HEK293 (cell line): Measurements from ENCODE around the gene SERPINB6.
"Not testable (repeated sequence)": the region's sequence is repeated elsewhere in the genome, so short reads cannot be mapped to it uniquely, and the experiment has no call there.

Source experiments
- CTCF ChIA-PET: fragments of 350-600 bp; formaldehyde crosslinking; extraction: SDS; loops from one replicate; lab custom pipeline; 2021; ENCODE audit warnings: antibody characterized with exemption; lab: Yijun Ruan, JAX
- POLR2A ChIA-PET: fragments of 300-600 bp; formaldehyde crosslinking; extraction: SDS; loops from one replicate; lab custom pipeline; 2020; ENCODE audit warnings: antibody characterized with exemption, inconsistent platforms; lab: Yijun Ruan, JAX
- H3K27ac ChIP-seq: fragments of 200-500 bp; sonication (Bioruptor generic); 2 replicates; pipeline ENCODE4 v1.5.1; 2014; ENCODE audit warnings: low read depth, low read length, control low read depth, inconsistent platforms; ENCODE audit errors: extremely low read depth
- H3K36me3 ChIP-seq, 2 experiments: fragments of 200-500 bp in 1 of 2; sonication (Bioruptor generic) in 1 of 2; 1 replicate in 1 of 2; 2 replicates in 1 of 2; pipeline ENCODE4 v1.5.1; 2014 to 2017; ENCODE audit warnings: inconsistent platforms in 2 of 2, low read length in 2 of 2; ENCODE audit not compliant: control insufficient read depth in 2 of 2, insufficient read depth in 1 of 2
- H3K4me1 ChIP-seq: fragments of 200-500 bp; sonication (Bioruptor generic); 2 replicates; pipeline ENCODE4 v1.5.1; 2014; ENCODE audit warnings: mild to moderate bottlenecking, low read length, inconsistent platforms; ENCODE audit not compliant: control insufficient read depth, insufficient read depth
- H3K4me3 ChIP-seq: 2 replicates; pipeline ENCODE4 v1.5.1; 2011; ENCODE audit warnings: low read depth, mild to moderate bottlenecking, control low read depth, low read length, moderate library complexity
- H3K9me3 ChIP-seq: fragments of 200-500 bp; sonication (Bioruptor generic); 2 replicates; pipeline ENCODE4 v1.5.1; 2014; ENCODE audit warnings: low read depth, low read length, inconsistent platforms; ENCODE audit not compliant: control insufficient read depth, insufficient read depth
- MYNN ChIP-seq: fragments of 450-650 bp; formaldehyde crosslinking; IDR thresholded peaks from 2 replicates; pipeline ENCODE4 v1.5.1; 2016; ENCODE audit warnings: missing biosample characterization, missing genetic modification characterization, borderline replicate concordance
- SP7 ChIP-seq: fragments of 450-650 bp; formaldehyde crosslinking; IDR thresholded peaks from 2 replicates; pipeline ENCODE4 v1.5.1; 2016; ENCODE audit warnings: missing biosample characterization, missing genetic modification characterization
- YY1 ChIP-seq: fragments of 450-650 bp; formaldehyde crosslinking; IDR thresholded peaks from 2 replicates; pipeline ENCODE4 v1.5.1; 2018; ENCODE audit warnings: missing biosample characterization, missing genetic modification characterization
- ZBTB17 ChIP-seq: fragments of 450-650 bp; formaldehyde crosslinking; IDR thresholded peaks from 2 replicates; pipeline ENCODE4 v1.5.1; 2016; ENCODE audit warnings: missing biosample characterization, missing genetic modification characterization
- ZNF112 ChIP-seq: fragments of 450-650 bp; formaldehyde crosslinking; IDR thresholded peaks from 2 replicates; pipeline ENCODE4 v1.5.0; 2017; ENCODE audit warnings: missing biosample characterization, missing genetic modification characterization
- ZNF169 ChIP-seq: fragments of 450-650 bp; formaldehyde crosslinking; IDR thresholded peaks from 2 replicates; pipeline ENCODE4 v1.5.1; 2016; ENCODE audit warnings: missing biosample characterization, missing genetic modification characterization
- ZNF174 ChIP-seq: fragments of 450-650 bp; formaldehyde crosslinking; IDR thresholded peaks from 2 replicates; pipeline ENCODE4 v1.5.0; 2017; ENCODE audit warnings: missing biosample characterization, mild to moderate bottlenecking, missing genetic modification characterization
- ZNF175 ChIP-seq: fragments of 450-650 bp; formaldehyde crosslinking; IDR thresholded peaks from 2 replicates; pipeline ENCODE4 v1.5.1; 2016; ENCODE audit warnings: missing biosample characterization, missing genetic modification characterization
- ZNF23 ChIP-seq: fragments of 450-650 bp; formaldehyde crosslinking; IDR thresholded peaks from 2 replicates; pipeline ENCODE4 v1.5.1; 2016; ENCODE audit warnings: missing biosample characterization, missing genetic modification characterization, borderline replicate concordance
- ZNF324 ChIP-seq: fragments of 450-650 bp; formaldehyde crosslinking; IDR thresholded peaks from 2 replicates; pipeline ENCODE4 v1.5.1; 2016; ENCODE audit warnings: missing biosample characterization, missing genetic modification characterization
- ZNF362 ChIP-seq: fragments of 450-650 bp; formaldehyde crosslinking; IDR thresholded peaks from 2 replicates; pipeline ENCODE4 v1.5.1; 2016; ENCODE audit warnings: missing biosample characterization, missing genetic modification characterization
- ZNF426 ChIP-seq: fragments of 450-650 bp; formaldehyde crosslinking; IDR thresholded peaks from 2 replicates; pipeline ENCODE4 v1.5.1; 2017; ENCODE audit warnings: missing biosample characterization, missing genetic modification characterization, mild to moderate bottlenecking, inconsistent platforms, moderate library complexity
- ZNF571 ChIP-seq: fragments of 450-650 bp; formaldehyde crosslinking; IDR thresholded peaks from 2 replicates; pipeline ENCODE4 v1.5.0; 2017; ENCODE audit warnings: missing biosample characterization, missing genetic modification characterization
- ZNF701 ChIP-seq: fragments of 450-650 bp; formaldehyde crosslinking; IDR thresholded peaks from 2 replicates; pipeline ENCODE4 v1.5.1; 2016; ENCODE audit warnings: missing biosample characterization, missing genetic modification characterization
- TF ChIP-seq, protein P1 (sequence below): fragments of 450-650 bp; formaldehyde crosslinking; IDR thresholded peaks from 2 replicates; pipeline ENCODE4 v1.5.0; 2017; ENCODE audit warnings: missing biosample characterization, missing genetic modification characterization, borderline replicate concordance
- TF ChIP-seq, protein P2 (sequence below): fragments of 450-650 bp; formaldehyde crosslinking; IDR thresholded peaks from 2 replicates; pipeline ENCODE4 v1.5.1; 2016; ENCODE audit warnings: missing biosample characterization, missing genetic modification characterization

The SERPINB6 gene

DNA sequence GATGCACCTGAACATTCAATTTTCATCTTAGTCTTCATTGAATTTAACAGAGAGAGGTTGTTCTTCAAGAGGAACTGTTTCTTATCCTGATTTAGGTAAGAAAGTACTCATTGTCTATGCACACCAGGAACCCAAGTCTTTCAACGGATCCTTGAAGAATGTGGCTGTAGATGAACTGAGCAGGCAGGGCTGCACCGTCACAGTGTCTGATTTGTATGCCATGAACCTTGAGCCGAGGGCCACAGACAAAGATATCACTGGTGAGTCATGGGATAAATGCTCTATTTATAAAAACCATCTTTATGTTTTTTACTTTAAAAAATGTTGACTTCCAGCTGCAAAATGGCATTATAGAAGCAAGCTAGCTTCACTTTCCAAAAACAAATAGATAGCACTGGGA is 38.6 kb upstream of the SERPINB6 start:
- Histone ChIP-seq H3K27ac (no peak overlapping the region), H3K36me3 (peaks cover 0 to 77% of the 10 kb centered on the region in 2 experiments; a peak in 2 of 3 replicates)
- POLR2A ChIA-PET, result no interaction called here
- TF ChIP-seq ZBTB17 (tag by site-specific recombination) (no peak), ZNF23 (tag by site-specific recombination) (no peak), ZNF174 (tag by site-specific recombination) (no peak), ZNF362 (tag by site-specific recombination) (no peak), ZNF571 (no peak), ZNF169 (tag by site-specific recombination) (no peak), MYNN (no peak), ZNF324 (tag by site-specific recombination) (no peak)
- TF ChIP-seq, protein P1, sequence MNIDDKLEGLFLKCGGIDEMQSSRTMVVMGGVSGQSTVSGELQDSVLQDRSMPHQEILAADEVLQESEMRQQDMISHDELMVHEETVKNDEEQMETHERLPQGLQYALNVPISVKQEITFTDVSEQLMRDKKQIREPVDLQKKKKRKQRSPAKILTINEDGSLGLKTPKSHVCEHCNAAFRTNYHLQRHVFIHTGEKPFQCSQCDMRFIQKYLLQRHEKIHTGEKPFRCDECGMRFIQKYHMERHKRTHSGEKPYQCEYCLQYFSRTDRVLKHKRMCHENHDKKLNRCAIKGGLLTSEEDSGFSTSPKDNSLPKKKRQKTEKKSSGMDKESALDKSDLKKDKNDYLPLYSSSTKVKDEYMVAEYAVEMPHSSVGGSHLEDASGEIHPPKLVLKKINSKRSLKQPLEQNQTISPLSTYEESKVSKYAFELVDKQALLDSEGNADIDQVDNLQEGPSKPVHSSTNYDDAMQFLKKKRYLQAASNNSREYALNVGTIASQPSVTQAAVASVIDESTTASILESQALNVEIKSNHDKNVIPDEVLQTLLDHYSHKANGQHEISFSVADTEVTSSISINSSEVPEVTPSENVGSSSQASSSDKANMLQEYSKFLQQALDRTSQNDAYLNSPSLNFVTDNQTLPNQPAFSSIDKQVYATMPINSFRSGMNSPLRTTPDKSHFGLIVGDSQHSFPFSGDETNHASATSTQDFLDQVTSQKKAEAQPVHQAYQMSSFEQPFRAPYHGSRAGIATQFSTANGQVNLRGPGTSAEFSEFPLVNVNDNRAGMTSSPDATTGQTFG (tag by site-specific recombination), result no peak
- TF ChIP-seq, protein P2, sequence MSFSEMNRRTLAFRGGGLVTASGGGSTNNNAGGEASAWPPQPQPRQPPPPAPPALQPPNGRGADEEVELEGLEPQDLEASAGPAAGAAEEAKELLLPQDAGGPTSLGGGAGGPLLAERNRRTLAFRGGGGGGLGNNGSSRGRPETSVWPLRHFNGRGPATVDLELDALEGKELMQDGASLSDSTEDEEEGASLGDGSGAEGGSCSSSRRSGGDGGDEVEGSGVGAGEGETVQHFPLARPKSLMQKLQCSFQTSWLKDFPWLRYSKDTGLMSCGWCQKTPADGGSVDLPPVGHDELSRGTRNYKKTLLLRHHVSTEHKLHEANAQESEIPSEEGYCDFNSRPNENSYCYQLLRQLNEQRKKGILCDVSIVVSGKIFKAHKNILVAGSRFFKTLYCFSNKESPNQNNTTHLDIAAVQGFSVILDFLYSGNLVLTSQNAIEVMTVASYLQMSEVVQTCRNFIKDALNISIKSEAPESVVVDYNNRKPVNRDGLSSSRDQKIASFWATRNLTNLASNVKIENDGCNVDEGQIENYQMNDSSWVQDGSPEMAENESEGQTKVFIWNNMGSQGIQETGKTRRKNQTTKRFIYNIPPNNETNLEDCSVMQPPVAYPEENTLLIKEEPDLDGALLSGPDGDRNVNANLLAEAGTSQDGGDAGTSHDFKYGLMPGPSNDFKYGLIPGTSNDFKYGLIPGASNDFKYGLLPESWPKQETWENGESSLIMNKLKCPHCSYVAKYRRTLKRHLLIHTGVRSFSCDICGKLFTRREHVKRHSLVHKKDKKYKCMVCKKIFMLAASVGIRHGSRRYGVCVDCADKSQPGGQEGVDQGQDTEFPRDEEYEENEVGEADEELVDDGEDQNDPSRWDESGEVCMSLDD, result no peak
- TF ChIP-seq, all 188 proteins: peak for 0
- CTCF ChIA-PET, result interaction anchor here (0.6 to 1.1 kb wide), 4 partner anchors 8 to 177 kb away, joined by 3 read pairs; no protein-coding TSS in a partner anchor
- Histone ChIP-seq H3K4me1 (no peaks in the 10 kb centered on the region), H3K9me3 (no peaks in the 10 kb centered on the region), H3K4me3 (no peak overlapping the region)

GRCh38 chr6:3008712-3009265 is 37.4 kb upstream of the SERPINB6 start:
- not testable (repeated sequence) for H3K27ac ChIP-seq, H3K9me3 ChIP-seq, H3K4me1 ChIP-seq, H3K4me3 ChIP-seq
- H3K36me3 ChIP-seq, result peaks cover 0 to 73% of the 10 kb centered on the region in 2 experiments; a peak in 2 of 3 replicates
- CTCF ChIA-PET, result interaction anchor here (0.8 kb wide), 1 partner anchor 10 kb away, joined by 3 read pairs; no protein-coding TSS in a partner anchor
- POLR2A ChIA-PET, result interaction anchor here (0.7 kb wide), 1 partner anchor 70 kb away, joined by 3 read pairs; no protein-coding TSS in a partner anchor

DNA sequence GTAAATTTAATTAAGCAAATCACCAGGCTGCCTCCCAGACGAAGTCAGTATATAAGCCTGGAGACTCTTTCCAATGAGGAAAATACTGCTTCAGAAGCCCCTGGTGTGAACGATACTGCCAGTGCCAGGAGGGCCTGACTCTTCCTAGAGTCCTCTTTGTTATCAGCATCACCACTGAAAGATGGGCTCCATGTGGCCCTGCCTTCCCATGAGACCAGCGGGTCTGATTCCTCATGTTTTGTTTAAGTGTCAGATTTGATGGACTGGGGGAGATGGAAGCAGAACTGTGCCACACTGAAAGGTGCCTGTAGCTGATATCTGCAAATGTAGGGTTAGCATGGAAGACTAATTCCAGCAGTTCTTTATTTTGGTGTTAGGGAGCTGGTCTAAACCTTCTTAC is 36.2 kb upstream of the SERPINB6 start:
- Histone ChIP-seq H3K27ac (no peak overlapping the region), H3K36me3 (peaks cover 0 to 64% of the 10 kb centered on the region in 2 experiments; a peak in 2 of 3 replicates), H3K4me1 (no peaks in the 10 kb centered on the region), H3K9me3 (no peaks in the 10 kb centered on the region), H3K4me3 (no peak overlapping the region)
- ChIA-PET POLR2A (interaction anchor here (1.3 kb wide), 1 partner anchor 9 kb away, joined by 5 read pairs; no protein-coding TSS in a partner anchor), CTCF (interaction anchor here (0.6 to 0.7 kb wide), 2 partner anchors 232 to 812 kb away, joined by 3 read pairs; no protein-coding TSS in a partner anchor)
- TF ChIP-seq ZNF701, result no peak
- no peak for TF ChIP-seq SP7 (tag by site-specific recombination)
- TF ChIP-seq ZNF112 (tag by site-specific recombination), result no peak
- TF ChIP-seq YY1 (tag by site-specific recombination), result no peak
- TF ChIP-seq ZNF426 (tag by site-specific recombination), result no peak
- no peak for TF ChIP-seq ZNF175 (tag by site-specific recombination)
